ENCODE results near the gene PRKCA. TPM values are rescaled to one million over a fixed set of nuclear protein-coding genes. Genes with fewer than 3 reads are reported as not detected.
"Not testable (repeated sequence)": the region's sequence is repeated elsewhere in the genome, so short reads cannot be mapped to it uniquely, and the experiment has no call there.

Gene PRKCA
- total RNA-seq, 1 donor from 2014 or later: 80.1 TPM

- TF ChIP-seq CTCF (IDR thresholded peaks at IDR 0.05): peak; percentile 19
- no peak for DNase-seq (ENCODE audit: extremely low spot score, unreplicated experiment)
- Mint-ChIP-seq H3K9me3 (ENCODE audit: unreplicated experiment) (no peaks in the 10 kb centered on the region), H3K27ac (ENCODE audit: unreplicated experiment) (no peak overlapping the region), H3K4me3 (ENCODE audit: unreplicated experiment) (no peak overlapping the region), H3K27me3 (ENCODE audit: unreplicated experiment) (no peaks in the 10 kb centered on the region), H3K36me3 (ENCODE audit: unreplicated experiment) (peaks cover 7% of the 10 kb centered on the region), H3K4me1 (ENCODE audit: unreplicated experiment) (peaks cover 32% of the 10 kb centered on the region)
Observed at GRCh38 chr17:66451188-66452149, 149.1 kb downstream of the PRKCA start.

GRCh38 chr17:66455060-66455459 is 152.6 kb downstream of the PRKCA start:
- no peak for TF ChIP-seq CTCF (IDR thresholded peaks at IDR 0.05)
- no peak for DNase-seq (ENCODE audit: extremely low spot score, unreplicated experiment)
- peaks cover 7% of the 10 kb centered on the region for H3K36me3 Mint-ChIP-seq (ENCODE audit: unreplicated experiment)
- no peaks in the 10 kb centered on the region for H3K9me3 Mint-ChIP-seq (ENCODE audit: unreplicated experiment)
- H3K4me1 Mint-ChIP-seq (ENCODE audit: unreplicated experiment): peaks cover 29% of the 10 kb centered on the region
- H3K4me3 Mint-ChIP-seq (ENCODE audit: unreplicated experiment): no peak overlapping the region
- no peak overlapping the region for H3K27ac Mint-ChIP-seq (ENCODE audit: unreplicated experiment)
- H3K27me3 Mint-ChIP-seq (ENCODE audit: unreplicated experiment): no peaks in the 10 kb centered on the region

- H3K9me3 Mint-ChIP-seq (ENCODE audit: unreplicated experiment); H3K4me3 Mint-ChIP-seq (ENCODE audit: unreplicated experiment); H3K27me3 Mint-ChIP-seq (ENCODE audit: unreplicated experiment); H3K27ac Mint-ChIP-seq (ENCODE audit: unreplicated experiment); DNase-seq (ENCODE audit: extremely low spot score, unreplicated experiment); H3K36me3 Mint-ChIP-seq (ENCODE audit: unreplicated experiment): not testable (repeated sequence)
- peaks cover 39% of the 10 kb centered on the region for H3K4me1 Mint-ChIP-seq (ENCODE audit: unreplicated experiment)
Observed at GRCh38 chr17:66457499-66457898, 155.1 kb downstream of the PRKCA start.

DNA sequence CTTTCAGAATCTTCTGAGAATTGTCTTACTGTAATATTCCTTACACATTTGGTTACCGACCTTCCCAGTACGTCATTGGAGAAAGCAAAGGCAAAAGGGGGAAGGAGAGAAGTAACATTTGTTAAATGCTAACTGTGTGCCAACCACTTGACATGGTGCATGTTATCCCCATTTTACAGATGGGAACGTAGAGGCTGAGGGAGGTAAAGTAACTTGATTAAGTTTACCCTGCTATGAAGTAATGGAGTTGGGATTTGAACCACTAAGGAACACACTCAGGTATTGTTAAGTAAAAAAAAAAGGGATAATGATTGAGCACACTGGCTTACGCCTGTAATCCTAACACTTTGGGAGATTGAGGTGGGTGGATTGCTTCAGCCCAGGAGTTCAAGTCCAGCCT is 156.4 kb downstream of the PRKCA start:
- Mint-ChIP-seq H3K27me3 (ENCODE audit: unreplicated experiment) (no peaks in the 10 kb centered on the region), H3K4me1 (ENCODE audit: unreplicated experiment) (peaks cover 52% of the 10 kb centered on the region), H3K27ac (ENCODE audit: unreplicated experiment) (peak overlapping the region; percentile 82), H3K4me3 (ENCODE audit: unreplicated experiment) (no peak overlapping the region), H3K36me3 (ENCODE audit: unreplicated experiment) (peaks cover 7% of the 10 kb centered on the region), H3K9me3 (ENCODE audit: unreplicated experiment) (no peaks in the 10 kb centered on the region)
- DNase-seq (ENCODE audit: extremely low spot score, unreplicated experiment): no peak
- TF ChIP-seq CTCF (IDR thresholded peaks at IDR 0.05): no peak

DNA sequence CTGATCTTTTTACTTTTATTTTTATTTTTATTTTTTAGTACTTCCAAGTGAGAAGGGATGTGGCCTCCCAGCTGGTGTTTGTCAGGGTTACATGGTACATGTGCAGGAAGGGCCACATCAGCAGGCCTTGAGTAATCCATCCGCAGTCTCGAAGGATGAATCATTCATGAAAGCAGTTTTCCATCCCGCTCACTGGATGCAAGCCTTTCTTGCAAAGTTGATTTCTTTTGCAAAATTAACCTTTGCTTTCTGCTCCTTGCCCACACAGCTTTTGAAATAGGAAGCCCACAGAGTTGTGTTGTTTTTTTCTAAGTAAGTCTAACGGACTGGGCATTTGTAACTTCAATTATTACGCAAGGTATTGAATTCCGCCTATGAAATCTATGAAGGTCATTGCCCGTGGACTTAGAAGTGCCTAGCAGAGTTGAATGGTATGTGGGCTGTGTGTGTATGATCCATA is 157.4 kb downstream of the PRKCA start:
- peaks cover 7% of the 10 kb centered on the region for H3K36me3 Mint-ChIP-seq (ENCODE audit: unreplicated experiment)
- H3K4me1 Mint-ChIP-seq (ENCODE audit: unreplicated experiment): peaks cover 55% of the 10 kb centered on the region
- H3K4me3 Mint-ChIP-seq (ENCODE audit: unreplicated experiment): no peak overlapping the region
- H3K27ac Mint-ChIP-seq (ENCODE audit: unreplicated experiment): peak overlapping the region; percentile 82
- no peaks in the 10 kb centered on the region for H3K9me3 Mint-ChIP-seq (ENCODE audit: unreplicated experiment)
- H3K27me3 Mint-ChIP-seq (ENCODE audit: unreplicated experiment): no peaks in the 10 kb centered on the region
- TF ChIP-seq CTCF (IDR thresholded peaks at IDR 0.05): no peak
- no peak for DNase-seq (ENCODE audit: extremely low spot score, unreplicated experiment)

Data from osteocyte (in vitro differentiated cells).